HCT116 (cell line): Measurements from ENCODE around the gene SCAANT1. TPM values are rescaled to one million over a fixed set of nuclear protein-coding genes. Genes with fewer than 3 reads are reported as not detected.

Source experiments
- ATAC-seq: fragments of 200-7000 bp; cut with Tn5 transposase; 2 replicates; pipeline ENCODE4 v1.9.1; 2020; ENCODE audit warnings: mild to moderate bottlenecking, moderate library complexity
- BruUV-seq: library from RNA; stranded (reverse); fragments of 400-500 nt; replicated peaks from 2 replicates; lab custom pipeline; 2021; lab: Mats Ljungman, UMichigan
- CTCF ChIA-PET: fragments of 300-600 bp; sonication (Branson Sonifier 250); formaldehyde crosslinking; loops from one replicate; lab custom pipeline; 2021; ENCODE audit warnings: antibody characterized with exemption; lab: Charles Lee
- POLR2A ChIA-PET: fragments of 300-600, 350-600 bp; sonication (Branson Sonifier 250); formaldehyde crosslinking; loops from one replicate; lab custom pipeline; 2021; ENCODE audit warnings: antibody characterized with exemption; lab: Charles Lee
- RAD21 ChIA-PET, 2 experiments: fragments of 300-600 bp; sonication (Branson Sonifier 250); formaldehyde crosslinking; loops; one replicate each; lab custom pipeline; 2023; ENCODE audit warnings: low total read pairs in 2 of 2; ENCODE audit not compliant: uncharacterized antibody in 2 of 2, unreplicated experiment in 2 of 2, low non-redundant PET in 1 of 2; lab: Charles Lee
- DNase-seq: peaks from one replicate; pipeline ENCODE4 v3.0.0-alpha.2; 2010; ENCODE audit warnings: low read depth, low spot score
- H2AFZ ChIP-seq: fragments of 200-600 bp; shearing (Covaris generic), sonication (generic); 2 replicates; pipeline ENCODE4 v1.6.1; 2017; ENCODE audit warnings: low read depth, mixed run types, mixed read lengths, antibody characterized with exemption, low read length; ENCODE audit not compliant: poor library complexity, severe bottlenecking
- H3K27ac ChIP-seq: 2 replicates; pipeline ENCODE4 v1.5.1; 2012; ENCODE audit warnings: low read depth, low read length
- H3K27me3 ChIP-seq: fragments of 200-600 bp; sonication (generic); 2 replicates; pipeline ENCODE4 v1.6.1; 2016; ENCODE audit warnings: mixed run types, low read length, mixed read lengths; ENCODE audit not compliant: insufficient read depth
- H3K36me3 ChIP-seq, 2 experiments: fragments of 200-500 bp in 1 of 2; fragments of 200-600 bp in 1 of 2; sonication (Bioruptor generic) in 1 of 2; sonication (generic) in 1 of 2; 2 replicates each; pipeline versions ENCODE4 v1.5.1 to v1.6.1; 2014 to 2016; ENCODE audit warnings: low read length in 2 of 2, inconsistent platforms in 1 of 2, mixed read lengths in 1 of 2, mixed run types in 1 of 2; ENCODE audit not compliant: insufficient read depth in 2 of 2, control insufficient read depth in 1 of 2
- H3K4me1 ChIP-seq, 2 experiments: fragments of 200-600 bp in 1 of 2; sonication (generic) in 1 of 2; 2 replicates each; pipeline versions ENCODE4 v1.5.1 to v1.6.1; 2012 to 2017; ENCODE audit warnings: low read length in 2 of 2, inconsistent platforms in 1 of 2, mild to moderate bottlenecking in 1 of 2, mixed read lengths in 1 of 2, mixed run types in 1 of 2, moderate library complexity in 1 of 2; ENCODE audit not compliant: insufficient read depth in 2 of 2, control insufficient read depth in 1 of 2
- H3K4me2 ChIP-seq: fragments of 200-600 bp; sonication (generic); 2 replicates; pipeline ENCODE4 v1.6.1; 2017; ENCODE audit warnings: mixed run types, low read length, mixed read lengths
- H3K4me3 ChIP-seq, 2 experiments: fragments of 200-600 bp in 1 of 2; sonication (generic) in 1 of 2; replicated peaks in 1 of 2; 2 replicates each; pipeline ENCODE4 v1.5.1; 2011 to 2016; ENCODE audit warnings: low read length in 2 of 2, control low read depth in 1 of 2, low read depth in 1 of 2, mild to moderate bottlenecking in 1 of 2, mixed read lengths in 1 of 2, mixed run types in 1 of 2
- H3K79me2 ChIP-seq: fragments of 200-600 bp; sonication (generic); 2 replicates; pipeline ENCODE4 v1.6.1; 2017; ENCODE audit warnings: mild to moderate bottlenecking, mixed run types, low read length, moderate library complexity, mixed read lengths; ENCODE audit not compliant: insufficient read depth
- H3K9ac ChIP-seq: fragments of 200-600 bp; sonication (generic); 2 replicates; pipeline ENCODE4 v1.6.1; 2016; ENCODE audit warnings: low read length, mixed read lengths
- H3K9me2 ChIP-seq: fragments of 200-600 bp; sonication (generic), shearing (Covaris generic); 2 replicates; pipeline ENCODE4 v1.6.1; 2017; ENCODE audit warnings: mixed run types, mild to moderate bottlenecking, moderate library complexity; ENCODE audit not compliant: insufficient read depth
- H3K9me3 ChIP-seq, 2 experiments: fragments of 200-500 bp in 1 of 2; fragments of 200-600 bp in 1 of 2; sonication (Bioruptor generic) in 1 of 2; sonication (generic) in 1 of 2; 2 replicates each; pipeline ENCODE4 v1.6.1; 2014 to 2017; ENCODE audit warnings: low read length in 2 of 2, mixed read lengths in 2 of 2, inconsistent platforms in 1 of 2, low read depth in 1 of 2, mild to moderate bottlenecking in 1 of 2, mixed run types in 1 of 2, moderate library complexity in 1 of 2; ENCODE audit not compliant: control insufficient read depth in 1 of 2, insufficient read depth in 1 of 2
- H4K20me1 ChIP-seq: fragments of 200-600 bp; sonication (generic), shearing (Covaris generic); 2 replicates; pipeline ENCODE4 v1.6.1; 2017; ENCODE audit warnings: mixed run types, mild to moderate bottlenecking, moderate library complexity; ENCODE audit not compliant: insufficient read depth
- ATF3 ChIP-seq: IDR thresholded peaks from 2 replicates; pipeline ENCODE4 v1.6.1; 2012
- CBX3 ChIP-seq: IDR thresholded peaks from 2 replicates; pipeline ENCODE4 v1.6.1; 2012; ENCODE audit warnings: low read depth
- CEBPB ChIP-seq: IDR thresholded peaks from 2 replicates; pipeline ENCODE4 v1.6.1; 2012; ENCODE audit warnings: low read depth
- EGR1 ChIP-seq: IDR thresholded peaks from 2 replicates; pipeline ENCODE4 v1.6.1; 2012; ENCODE audit warnings: low read depth
- ELF1 ChIP-seq: IDR thresholded peaks from 2 replicates; pipeline ENCODE4 v1.6.1; 2012; ENCODE audit warnings: low read depth, borderline replicate concordance
- EZH2 ChIP-seq: fragments of 200-600 bp; sonication (generic); IDR thresholded peaks from 2 replicates; pipeline ENCODE4 v1.6.1; 2017; ENCODE audit warnings: antibody characterized with exemption, mixed run types
- EZH2phosphoT487 ChIP-seq: fragments of 200-600 bp; IDR thresholded peaks from 2 replicates; pipeline ENCODE4 v1.6.1; 2018; ENCODE audit warnings: antibody characterized with exemption, borderline replicate concordance
- POLR2AphosphoS5 ChIP-seq: IDR thresholded peaks from 2 replicates; pipeline ENCODE4 v1.6.1; 2011; ENCODE audit warnings: mild to moderate bottlenecking, low read depth, low read length, moderate library complexity
- SRF ChIP-seq: IDR thresholded peaks from 2 replicates; pipeline ENCODE4 v1.6.1; 2012; ENCODE audit warnings: low read depth
- ZBTB33 ChIP-seq: IDR thresholded peaks from 2 replicates; pipeline ENCODE4 v1.6.1; 2011; ENCODE audit warnings: mild to moderate bottlenecking, low read length, moderate library complexity; ENCODE audit not compliant: insufficient replicate concordance; ENCODE audit errors: extremely low read depth
- intact Hi-C: fragments of 100-400 bp; cut with micrococcal nuclease; formaldehyde crosslinking; loops from 2 replicates; pipeline ENCODE4 v1.10.0; 2022
- total RNA-seq: library from RNA; stranded (reverse); gene quantifications from one replicate; pipeline ENCODE4 v1.2.1, GENCODE V29; 2021; ENCODE audit not compliant: unreplicated experiment
- TF ChIP-seq, protein P1 (sequence below), 3 experiments: fragments of 200-600 bp in 1 of 3; sonication (generic) in 1 of 3; IDR thresholded peaks in 2 of 3; conservative IDR thresholded peaks in 1 of 3; 2 replicates each; pipeline ENCODE4 v1.5.1; 2012 to 2017; ENCODE audit warnings: low read depth in 2 of 3, low read length in 2 of 3, antibody characterized with exemption in 1 of 3, borderline replicate concordance in 1 of 3, control low read depth in 1 of 3, mild to moderate bottlenecking in 1 of 3, mixed read lengths in 1 of 3, mixed run types in 1 of 3, moderate library complexity in 1 of 3; ENCODE audit not compliant: insufficient read depth in 1 of 3

The SCAANT1 gene
- total RNA-seq, 1 experiment from 2014 or later, result not detected

DNA sequence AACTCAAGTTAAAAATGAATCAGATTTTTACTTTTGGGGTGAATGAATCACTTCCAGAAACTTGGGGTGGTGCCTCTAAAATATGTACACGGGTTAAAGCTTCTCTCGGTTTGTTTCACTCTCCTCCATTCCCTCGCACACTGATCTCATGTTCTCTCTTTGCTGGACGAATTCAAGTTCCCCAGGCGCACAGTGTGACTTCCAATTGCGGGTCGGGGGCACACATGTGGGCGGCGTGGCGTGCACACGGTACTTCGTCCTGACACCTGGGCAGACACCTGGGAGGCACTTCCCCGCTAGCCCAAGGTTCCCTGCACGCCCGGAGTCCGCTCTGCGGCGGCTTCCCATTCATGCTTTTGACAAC lies 692 bp downstream of the SCAANT1 start (continued):
- no peak for TF ChIP-seq ZBTB33
- no peak for TF ChIP-seq ATF3

- DNase-seq (no peak), ATAC-seq (no peak)
- CTCF ChIA-PET, result no interaction called here
- H3K4me3 ChIP-seq, result peak overlapping the region; percentile 63 to 74
- no peaks in the 10 kb centered on the region for H4K20me1 ChIP-seq
- H3K27ac ChIP-seq, result peak overlapping the region; percentile 91; the same call in 1 of the 2 replicates
- no peaks in the 10 kb centered on the region for H3K9me3 ChIP-seq
- H3K27me3 ChIP-seq, result no peaks in the 10 kb centered on the region
- TF ChIP-seq EZH2phosphoT487, result no peak
- TF ChIP-seq POLR2AphosphoS5, result no peak
- TF ChIP-seq CBX3, result no peak
- no peak for TF ChIP-seq EGR1
- no peak for TF ChIP-seq CEBPB
- TF ChIP-seq, protein P1, sequence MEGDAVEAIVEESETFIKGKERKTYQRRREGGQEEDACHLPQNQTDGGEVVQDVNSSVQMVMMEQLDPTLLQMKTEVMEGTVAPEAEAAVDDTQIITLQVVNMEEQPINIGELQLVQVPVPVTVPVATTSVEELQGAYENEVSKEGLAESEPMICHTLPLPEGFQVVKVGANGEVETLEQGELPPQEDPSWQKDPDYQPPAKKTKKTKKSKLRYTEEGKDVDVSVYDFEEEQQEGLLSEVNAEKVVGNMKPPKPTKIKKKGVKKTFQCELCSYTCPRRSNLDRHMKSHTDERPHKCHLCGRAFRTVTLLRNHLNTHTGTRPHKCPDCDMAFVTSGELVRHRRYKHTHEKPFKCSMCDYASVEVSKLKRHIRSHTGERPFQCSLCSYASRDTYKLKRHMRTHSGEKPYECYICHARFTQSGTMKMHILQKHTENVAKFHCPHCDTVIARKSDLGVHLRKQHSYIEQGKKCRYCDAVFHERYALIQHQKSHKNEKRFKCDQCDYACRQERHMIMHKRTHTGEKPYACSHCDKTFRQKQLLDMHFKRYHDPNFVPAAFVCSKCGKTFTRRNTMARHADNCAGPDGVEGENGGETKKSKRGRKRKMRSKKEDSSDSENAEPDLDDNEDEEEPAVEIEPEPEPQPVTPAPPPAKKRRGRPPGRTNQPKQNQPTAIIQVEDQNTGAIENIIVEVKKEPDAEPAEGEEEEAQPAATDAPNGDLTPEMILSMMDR (IDR thresholded peaks at IDR 0.05 in 2 of 3, conservative IDR thresholded peaks at IDR 0.05 in 1 of 3; ENCODE audit: borderline replicate concordance in 1 of 3, insufficient read depth in 1 of 3, low read depth in 2 of 3, low read length in 2 of 3), result no peak
- no peak for TF ChIP-seq SRF
- no peak for TF ChIP-seq ATF3
- no peak for TF ChIP-seq ELF1
- TF ChIP-seq EZH2, result no peak
- RAD21 ChIA-PET, result no interaction called here
- H3K79me2 ChIP-seq, result peaks cover 43% of the 10 kb centered on the region
- no peak overlapping the region for H2AFZ ChIP-seq
- peak overlapping the region; percentile 89 for H3K4me2 ChIP-seq
- peak overlapping the region; percentile 79 for H3K9ac ChIP-seq
- POLR2A ChIA-PET, result no interaction called here
- BruUV-seq, result no TSS peak
- H3K36me3 ChIP-seq, result 0 out of 4 replicates have a peak, but pooled peaks cover 0 to under 1% of the 10 kb centered on the region in 2 experiments
- peaks cover 12 to 25% of the 10 kb centered on the region in 2 experiments; a peak in 3 of 4 replicates for H3K4me1 ChIP-seq
- intact Hi-C loops, result loop anchor here (5.0 kb wide), 1 partner anchor 49 kb away; the partner anchor contains the start of genes ATXN7 and THOC7
- no peaks in the 10 kb centered on the region for H3K9me2 ChIP-seq
These were observed 1.3 kb downstream of the SCAANT1 start for GRCh38 chr3:63910891-63911290.
